Activated B cell treated with CpG ODN at 0.5 μM for 24 hours (primary cell): Measurements from ENCODE around the gene KDM4C. TPM values are rescaled to one million over a fixed set of nuclear protein-coding genes. Genes with fewer than 3 reads are reported as not detected.

Source experiments
- ATAC-seq: fragments of 200-7000 bp; cut with Tn5 transposase; one replicate; pipeline ENCODE4 v1.10.0; 2021; ENCODE audit warnings: low read depth, mild to moderate bottlenecking, moderate library complexity
- CTCF ChIA-PET: fragments of 350-600 bp; sonication (Branson Sonifier 250); formaldehyde crosslinking; loops from one replicate; lab custom pipeline; 2021; ENCODE audit warnings: antibody characterized with exemption; lab: Charles Lee
- POLR2A ChIA-PET: fragments of 350-600 bp; sonication (Branson Sonifier 250); formaldehyde crosslinking; loops from one replicate; lab custom pipeline; 2021; ENCODE audit warnings: antibody characterized with exemption; lab: Charles Lee
- DNase-seq: peaks from one replicate; pipeline ENCODE4 v3.0.0; 2022
- H3K27ac Mint-ChIP-seq: one replicate; pipeline ENCODE4 v1.8.0; 2020; ENCODE audit warnings: mixed read lengths
- H3K27me3 Mint-ChIP-seq: one replicate; pipeline ENCODE4 v1.8.0; 2021; ENCODE audit warnings: mixed read lengths
- H3K36me3 Mint-ChIP-seq: one replicate; pipeline ENCODE4 v1.8.0; 2021; ENCODE audit warnings: low read depth, mixed read lengths
- H3K4me1 Mint-ChIP-seq: one replicate; pipeline ENCODE4 v1.8.0; 2021; ENCODE audit warnings: mixed read lengths
- H3K4me3 Mint-ChIP-seq: one replicate; pipeline ENCODE4 v1.8.0; 2020; ENCODE audit warnings: mild to moderate bottlenecking, mixed read lengths
- H3K9me3 Mint-ChIP-seq: one replicate; pipeline ENCODE4 v1.8.0; 2020; ENCODE audit warnings: mixed read lengths
- intact Hi-C: fragments of 100-400 bp; cut with micrococcal nuclease; formaldehyde crosslinking; loops from one replicate; pipeline ENCODE4 v1.15.1; 2024
- total RNA-seq: library from RNA; stranded (reverse); gene quantifications from 2 replicates; pipeline ENCODE4 v1.2.3, GENCODE V29; 2022
- TF ChIP-seq, protein P1 (sequence below): fragments of 200-600 bp; IDR thresholded peaks from one replicate; pipeline ENCODE4 v1.8.0; 2022; ENCODE audit warnings: antibody characterized with exemption, mild to moderate bottlenecking

The KDM4C gene
- total RNA-seq, 1 donor from 2014 or later, result 113 TPM

GRCh38 chr9:6923086-6923485 is 165.3 kb downstream of the KDM4C start:
- no peak overlapping the region for H3K27ac Mint-ChIP-seq
- DNase-seq, result no peak
- H3K9me3 Mint-ChIP-seq, result peaks cover 3% of the 10 kb centered on the region
- CTCF ChIA-PET, result no interaction called here
- H3K36me3 Mint-ChIP-seq, result peaks cover 63% of the 10 kb centered on the region
- peaks cover 42% of the 10 kb centered on the region for H3K4me1 Mint-ChIP-seq
- ATAC-seq, result no peak
- H3K27me3 Mint-ChIP-seq, result no peaks in the 10 kb centered on the region
- intact Hi-C loops, result no loop called here
- TF ChIP-seq, protein P1, sequence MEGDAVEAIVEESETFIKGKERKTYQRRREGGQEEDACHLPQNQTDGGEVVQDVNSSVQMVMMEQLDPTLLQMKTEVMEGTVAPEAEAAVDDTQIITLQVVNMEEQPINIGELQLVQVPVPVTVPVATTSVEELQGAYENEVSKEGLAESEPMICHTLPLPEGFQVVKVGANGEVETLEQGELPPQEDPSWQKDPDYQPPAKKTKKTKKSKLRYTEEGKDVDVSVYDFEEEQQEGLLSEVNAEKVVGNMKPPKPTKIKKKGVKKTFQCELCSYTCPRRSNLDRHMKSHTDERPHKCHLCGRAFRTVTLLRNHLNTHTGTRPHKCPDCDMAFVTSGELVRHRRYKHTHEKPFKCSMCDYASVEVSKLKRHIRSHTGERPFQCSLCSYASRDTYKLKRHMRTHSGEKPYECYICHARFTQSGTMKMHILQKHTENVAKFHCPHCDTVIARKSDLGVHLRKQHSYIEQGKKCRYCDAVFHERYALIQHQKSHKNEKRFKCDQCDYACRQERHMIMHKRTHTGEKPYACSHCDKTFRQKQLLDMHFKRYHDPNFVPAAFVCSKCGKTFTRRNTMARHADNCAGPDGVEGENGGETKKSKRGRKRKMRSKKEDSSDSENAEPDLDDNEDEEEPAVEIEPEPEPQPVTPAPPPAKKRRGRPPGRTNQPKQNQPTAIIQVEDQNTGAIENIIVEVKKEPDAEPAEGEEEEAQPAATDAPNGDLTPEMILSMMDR, result no peak
- POLR2A ChIA-PET, result interaction anchor here (0.6 kb wide), 2 partner anchors 13 to 137 kb away, joined by 3 read pairs; no protein-coding TSS in a partner anchor
- H3K4me3 Mint-ChIP-seq, result no peak overlapping the region

DNA sequence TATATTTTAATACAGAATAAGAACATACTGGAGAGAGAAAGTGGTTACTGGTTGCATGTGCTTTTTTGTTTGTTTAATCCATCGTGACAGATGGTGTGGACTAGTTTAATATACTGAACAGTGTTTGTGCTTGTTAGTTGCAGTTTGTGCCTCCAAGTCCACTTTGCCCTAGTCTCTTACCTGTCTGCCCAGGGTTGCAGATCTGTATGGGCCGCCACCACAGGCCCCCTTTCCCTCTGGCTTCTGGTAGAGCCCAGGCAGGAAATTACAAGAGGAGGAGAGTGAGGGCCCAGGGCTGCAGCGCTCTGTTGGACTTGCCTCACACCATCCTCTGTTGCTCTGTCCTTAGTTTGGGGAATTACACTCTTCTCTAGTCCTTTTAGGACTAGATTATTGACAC is 166.4 kb downstream of the KDM4C start:
- Mint-ChIP-seq H3K4me3 (no peak overlapping the region), H3K27ac (no peak overlapping the region), H3K4me1 (peaks cover 37% of the 10 kb centered on the region), H3K9me3 (peaks cover 2% of the 10 kb centered on the region), H3K36me3 (peaks cover 61% of the 10 kb centered on the region), H3K27me3 (no peaks in the 10 kb centered on the region)
- POLR2A ChIA-PET, result no interaction called here
- CTCF ChIA-PET, result no interaction called here
- ATAC-seq (no peak), DNase-seq (no peak)
- intact Hi-C loops, result no loop called here
- TF ChIP-seq, protein P1, result no peak

DNA sequence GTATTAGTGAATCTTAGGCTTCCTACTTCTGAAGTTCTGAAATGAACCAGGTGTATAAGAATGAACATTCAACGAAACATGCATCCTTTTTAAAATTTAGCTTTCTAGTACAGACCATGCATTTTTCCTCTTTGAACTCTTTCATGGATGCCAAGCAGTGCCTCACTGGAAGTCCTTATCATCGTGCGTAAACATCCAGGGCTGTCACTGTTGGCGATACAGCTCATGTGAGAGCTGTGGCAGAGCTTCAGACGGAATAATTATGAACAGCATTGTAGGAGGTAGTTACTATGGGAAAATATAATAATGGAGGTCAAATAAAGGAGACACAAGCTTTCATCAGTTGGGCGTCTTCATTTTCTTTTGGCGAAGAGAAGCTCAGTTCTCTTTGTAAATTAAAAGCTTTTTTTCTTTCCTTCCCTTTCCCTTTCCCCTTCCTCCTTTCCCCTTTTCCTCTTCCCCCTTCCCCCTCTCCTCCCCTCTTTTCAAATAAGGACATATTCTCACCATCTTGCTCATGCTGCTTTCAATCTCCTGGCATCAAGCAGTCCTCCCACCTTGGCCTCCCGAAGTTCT is 167.3 kb downstream of the KDM4C start:
- Mint-ChIP-seq H3K36me3 (peaks cover 59% of the 10 kb centered on the region), H3K4me1 (peaks cover 38% of the 10 kb centered on the region), H3K27me3 (no peaks in the 10 kb centered on the region), H3K9me3 (no peaks in the 10 kb centered on the region), H3K27ac (no peak overlapping the region), H3K4me3 (no peak overlapping the region)
- CTCF ChIA-PET, result no interaction called here
- intact Hi-C loops, result no loop called here
- POLR2A ChIA-PET, result no interaction called here
- TF ChIP-seq, protein P1, result no peak
- DNase-seq (no peak), ATAC-seq (no peak)

DNA sequence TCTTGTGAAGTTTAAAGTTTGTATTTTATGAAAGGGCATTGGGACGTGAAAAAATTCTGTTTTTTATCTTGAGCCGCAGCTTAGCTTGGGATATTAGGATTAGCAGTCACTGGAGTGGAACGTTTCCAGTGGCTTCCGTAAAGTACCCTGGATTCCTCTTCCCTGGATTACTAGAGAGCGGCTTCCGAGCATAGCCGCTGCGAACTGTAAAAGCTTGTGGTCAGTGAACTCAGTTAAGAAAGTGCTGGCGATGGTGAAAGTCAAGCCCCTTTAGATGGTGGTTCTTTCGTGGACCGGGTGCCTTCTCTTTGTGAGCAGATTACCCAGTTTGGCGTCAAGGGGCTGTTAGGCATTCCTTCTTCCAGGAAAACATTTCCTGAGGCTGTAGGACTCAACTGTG is 168.1 kb downstream of the KDM4C start:
- CTCF ChIA-PET, result no interaction called here
- intact Hi-C loops, result no loop called here
- DNase-seq (no peak), ATAC-seq (no peak)
- H3K36me3 Mint-ChIP-seq, result peaks cover 58% of the 10 kb centered on the region
- no peak overlapping the region for H3K27ac Mint-ChIP-seq
- no peaks in the 10 kb centered on the region for H3K27me3 Mint-ChIP-seq
- H3K4me1 Mint-ChIP-seq, result peaks cover 34% of the 10 kb centered on the region
- no peaks in the 10 kb centered on the region for H3K9me3 Mint-ChIP-seq
- POLR2A ChIA-PET, result interaction anchor here (0.7 kb wide), 1 partner anchor 175 kb away, joined by 3 read pairs; no protein-coding TSS in a partner anchor
- TF ChIP-seq, protein P1, result no peak
- H3K4me3 Mint-ChIP-seq, result no peak overlapping the region

DNA sequence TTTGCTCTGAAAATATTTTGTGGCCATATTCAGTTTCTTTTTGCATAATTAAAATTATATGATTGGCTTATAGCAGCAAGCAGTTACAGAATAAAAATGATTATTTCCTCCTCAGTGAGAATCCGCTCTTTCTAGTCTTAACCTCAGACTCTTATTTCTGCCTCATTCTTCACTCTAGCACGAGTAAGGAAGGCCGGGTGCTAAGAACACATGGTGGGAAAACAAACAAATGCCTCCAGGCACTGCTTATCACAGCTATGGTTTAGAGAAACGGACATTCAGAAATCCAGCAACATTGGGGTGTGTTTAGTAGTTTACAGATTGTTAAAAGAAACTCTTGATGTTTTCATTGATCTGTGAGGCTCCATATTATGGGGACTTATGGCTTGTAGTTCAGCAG is 168.7 kb downstream of the KDM4C start:
- no peak overlapping the region for H3K4me3 Mint-ChIP-seq
- TF ChIP-seq, protein P1, result no peak
- no peaks in the 10 kb centered on the region for H3K27me3 Mint-ChIP-seq
- no peak overlapping the region for H3K27ac Mint-ChIP-seq
- peaks cover 30% of the 10 kb centered on the region for H3K4me1 Mint-ChIP-seq
- POLR2A ChIA-PET, result interaction anchor here (0.6 to 0.7 kb wide), 2 partner anchors 176 to 1008 kb away, joined by 3 to 4 read pairs; no protein-coding TSS in a partner anchor
- no peaks in the 10 kb centered on the region for H3K9me3 Mint-ChIP-seq
- no peak for DNase-seq
- CTCF ChIA-PET, result no interaction called here
- intact Hi-C loops, result no loop called here
- no peak for ATAC-seq
- H3K36me3 Mint-ChIP-seq, result peaks cover 55% of the 10 kb centered on the region
